ENCODE measurements around the gene GATAD2A. TPM values are rescaled to one million over a fixed set of nuclear protein-coding genes. Genes with fewer than 3 reads are reported as not detected.

The GATAD2A gene
- total RNA-seq, 2 donors from 2014 or later: 102 to 145 TPM

- intact Hi-C loops (cut with DNase I): no loop called here
- Histone ChIP-seq H3K27me3 (no peaks in the 10 kb centered on the region), H3K9me3 (no peaks in the 10 kb centered on the region), H3K4me3 (no peak overlapping the region), H3K27ac (no peak overlapping the region), H3K36me3 (no peaks in the 10 kb centered on the region), H3K4me1 (peaks cover 8% of the 10 kb centered on the region), H3K9ac (ENCODE audit: low read depth in 2 of 2, low read length in 2 of 2) (no peak overlapping the region)
- DNase-seq: no peak
- no peak for TF ChIP-seq CTCF (IDR thresholded peaks at IDR 0.05)
These were observed 69.7 kb downstream of the GATAD2A start for GRCh38 chr19:19475015-19475765.

- Histone ChIP-seq H3K4me1 (peaks cover 8% of the 10 kb centered on the region), H3K9me3 (no peaks in the 10 kb centered on the region)
These were observed 70.7 kb downstream of the GATAD2A start for GRCh38 chr19:19475849-19476828.

DNA sequence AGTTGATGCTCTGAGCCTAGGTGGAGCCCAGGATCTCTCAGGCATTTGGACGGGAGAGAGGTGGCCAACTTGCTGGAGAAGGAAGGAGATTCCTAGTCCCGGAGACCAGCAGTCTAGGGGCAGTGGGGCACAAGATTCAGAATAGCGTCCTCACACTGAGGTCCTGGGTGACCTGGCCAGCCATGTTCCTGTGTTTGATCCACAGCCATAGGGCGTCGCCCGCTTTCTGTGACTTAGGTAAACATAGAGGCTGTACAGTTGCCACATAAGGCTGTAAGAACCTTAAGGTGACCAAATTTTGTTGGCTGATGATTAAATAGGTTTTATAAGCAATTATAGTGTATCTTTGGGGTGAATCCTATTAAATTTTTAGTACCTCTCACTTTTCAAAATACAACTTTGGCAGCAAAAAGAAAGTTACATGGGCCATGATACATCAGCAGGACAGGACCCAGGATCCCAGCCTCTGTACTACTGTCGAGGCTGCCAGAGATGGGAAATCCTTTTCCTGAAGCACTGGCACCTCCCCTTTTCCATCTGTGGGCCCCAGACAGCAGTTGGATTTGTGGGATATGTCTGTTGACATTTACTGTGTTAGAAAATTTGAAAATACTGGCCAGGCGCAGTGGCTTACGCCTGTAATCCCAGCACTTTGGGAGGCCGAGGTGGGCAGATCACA, 72.4 kb downstream of the GATAD2A start:
- H3K4me3 ChIP-seq: no peak overlapping the region
- no peak overlapping the region for H3K27ac ChIP-seq
- H3K36me3 ChIP-seq: no peaks in the 10 kb centered on the region
- no peaks in the 10 kb centered on the region for H3K9me3 ChIP-seq
- peak; percentile 75 for DNase-seq
- H3K4me1 ChIP-seq: peaks cover 8% of the 10 kb centered on the region
- TF ChIP-seq CTCF (IDR thresholded peaks at IDR 0.05): no peak
- no peak overlapping the region for H3K9ac ChIP-seq (ENCODE audit: low read depth in 2 of 2, low read length in 2 of 2)
- intact Hi-C loops (cut with DNase I): no loop called here
- no peaks in the 10 kb centered on the region for H3K27me3 ChIP-seq

More at GRCh38 chr19:19475849-19476828, 70.7 kb downstream of the GATAD2A start:
- no peaks in the 10 kb centered on the region for H3K27me3 ChIP-seq
- peak overlapping the region in 1 of 2 donors; percentile 26 for H3K9ac ChIP-seq (ENCODE audit: low read depth in 2 of 2, low read length in 2 of 2)
- intact Hi-C loops (cut with DNase I): no loop called here
- H3K27ac ChIP-seq: no peak overlapping the region
- no peaks in the 10 kb centered on the region for H3K36me3 ChIP-seq
- no peak overlapping the region for H3K4me3 ChIP-seq
- DNase-seq: no peak
- TF ChIP-seq CTCF (IDR thresholded peaks at IDR 0.05): no peak

- no peaks in the 10 kb centered on the region for H3K36me3 ChIP-seq
- intact Hi-C loops (cut with DNase I): no loop called here
- DNase-seq: no peak
These were observed 75.2 kb downstream of the GATAD2A start for GRCh38 chr19:19480688-19481087.

More at GRCh38 chr19:19480688-19481087, 75.2 kb downstream of the GATAD2A start:
- Histone ChIP-seq H3K4me3 (no peak overlapping the region), H3K9me3 (no peaks in the 10 kb centered on the region), H3K27me3 (no peaks in the 10 kb centered on the region), H3K4me1 (peaks cover 8% of the 10 kb centered on the region), H3K27ac (no peak overlapping the region), H3K9ac (ENCODE audit: low read depth in 2 of 2, low read length in 2 of 2) (no peak overlapping the region)
- TF ChIP-seq CTCF (IDR thresholded peaks at IDR 0.05): no peak
